GM12874 (cell line): ENCODE results near the gene AHNAK2.

Source experiments
- CTCF ChIP-seq: IDR thresholded peaks from 2 replicates; pipeline ENCODE4 v1.5.1; 2011; ENCODE audit warnings: low read depth, mild to moderate bottlenecking, control low read depth, low read length, moderate library complexity; ENCODE audit not compliant: insufficient read depth

The AHNAK2 gene

DNA sequence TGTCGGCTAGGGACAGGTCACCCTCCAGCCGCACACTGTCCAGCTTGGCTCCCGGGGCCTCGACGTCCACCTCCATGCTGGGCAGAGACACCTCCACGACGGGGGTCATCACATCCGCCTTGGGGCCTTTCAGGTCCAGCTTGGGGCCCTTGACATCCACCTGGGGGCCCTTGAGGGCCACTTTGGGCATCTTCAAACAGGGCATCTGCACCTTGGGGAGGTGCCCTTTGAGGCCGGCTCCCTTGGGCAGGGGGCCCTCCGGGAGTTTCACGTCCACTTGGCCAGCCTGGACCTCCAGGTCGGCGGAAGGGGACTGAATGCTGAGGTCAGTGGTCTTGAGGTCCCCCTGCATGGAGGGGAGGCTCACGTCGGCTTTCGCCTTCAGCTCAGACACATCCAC, 35.6 kb downstream of the AHNAK2 start:
- TF ChIP-seq CTCF, result no peak

DNA sequence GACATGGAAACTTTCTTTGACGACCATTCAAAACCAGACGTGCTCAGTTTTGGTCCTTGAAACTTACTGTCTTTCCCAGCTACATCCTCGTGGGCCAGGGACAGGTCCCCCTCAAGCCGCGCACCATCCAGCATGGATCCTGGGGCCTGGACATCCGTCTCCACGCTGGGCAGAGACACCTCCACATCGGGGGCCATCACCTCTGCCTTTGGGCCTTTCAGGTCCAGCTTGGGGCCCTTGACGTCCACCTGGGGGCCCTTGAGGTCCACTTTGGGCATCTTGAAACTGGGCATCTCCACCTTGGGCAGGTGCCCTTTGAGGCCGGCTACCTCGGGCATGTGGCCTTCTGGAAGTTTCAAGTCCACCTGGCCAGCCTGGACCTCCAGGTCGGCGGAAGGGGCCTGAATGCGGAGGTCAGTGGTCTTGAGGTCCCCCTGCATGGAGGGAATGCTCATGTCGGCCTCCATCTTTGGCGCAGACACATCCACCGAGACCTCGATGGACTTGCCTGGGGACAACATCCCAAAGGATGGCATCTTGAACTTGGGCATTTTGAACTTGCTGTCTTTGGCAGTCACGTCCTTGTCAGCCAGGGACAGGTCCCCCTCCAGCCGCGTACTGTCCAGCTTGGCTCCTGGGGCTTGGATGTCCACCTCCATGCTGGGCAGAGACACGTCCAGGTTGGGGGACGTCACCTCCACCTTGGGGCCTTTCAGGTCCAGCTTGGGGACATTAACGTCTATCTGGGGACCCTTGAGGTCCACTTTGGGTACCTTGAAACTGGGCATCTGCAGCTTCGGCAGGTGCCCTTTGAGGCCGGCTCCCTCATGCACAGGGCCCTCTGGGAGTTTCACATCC, 36.4 kb downstream of the AHNAK2 start:
- no peak for TF ChIP-seq CTCF

- no peak for TF ChIP-seq CTCF
Measured at GRCh38 chr14:104940526-104941150, 37.5 kb downstream of the AHNAK2 start.

DNA sequence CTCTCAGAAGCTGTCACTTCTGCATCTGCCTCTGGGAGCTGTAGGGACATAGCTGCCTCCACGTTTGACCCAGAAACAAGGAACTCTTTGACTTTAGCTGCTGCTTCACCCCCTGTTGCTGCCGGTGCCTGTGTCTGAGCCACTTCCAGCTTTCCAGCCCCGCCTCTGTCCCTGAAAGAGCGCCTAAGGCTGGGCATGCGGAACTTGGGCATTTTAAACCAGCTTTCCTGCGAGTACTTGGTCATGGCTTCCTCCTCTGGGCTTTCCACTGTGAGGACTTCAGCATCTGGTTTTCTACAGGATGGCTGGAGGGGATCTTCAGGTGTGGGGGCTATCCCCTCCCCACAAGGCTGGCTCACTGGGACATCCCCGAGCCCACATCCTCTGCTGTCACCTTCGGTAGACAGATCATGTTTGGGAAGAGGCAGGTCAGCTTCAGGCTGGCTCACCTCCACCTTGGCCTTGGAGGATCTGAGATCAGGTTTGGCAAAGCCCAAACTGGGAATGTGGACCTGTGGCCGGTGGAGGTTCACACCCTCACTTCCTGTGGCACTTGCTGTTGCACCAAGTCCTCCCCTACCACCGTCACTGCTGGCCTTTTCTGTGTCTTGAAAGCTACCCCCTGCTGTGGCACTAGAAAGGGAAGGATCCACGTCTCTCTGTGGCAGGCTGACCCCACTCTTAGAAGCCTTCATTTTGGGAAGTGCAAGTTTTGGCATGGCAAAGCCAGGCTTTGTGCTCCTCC, 38.3 kb downstream of the AHNAK2 start:
- no peak for TF ChIP-seq CTCF

- TF ChIP-seq CTCF, result no peak
Measured at GRCh38 chr14:104938960-104939359, 39.2 kb downstream of the AHNAK2 start.

DNA sequence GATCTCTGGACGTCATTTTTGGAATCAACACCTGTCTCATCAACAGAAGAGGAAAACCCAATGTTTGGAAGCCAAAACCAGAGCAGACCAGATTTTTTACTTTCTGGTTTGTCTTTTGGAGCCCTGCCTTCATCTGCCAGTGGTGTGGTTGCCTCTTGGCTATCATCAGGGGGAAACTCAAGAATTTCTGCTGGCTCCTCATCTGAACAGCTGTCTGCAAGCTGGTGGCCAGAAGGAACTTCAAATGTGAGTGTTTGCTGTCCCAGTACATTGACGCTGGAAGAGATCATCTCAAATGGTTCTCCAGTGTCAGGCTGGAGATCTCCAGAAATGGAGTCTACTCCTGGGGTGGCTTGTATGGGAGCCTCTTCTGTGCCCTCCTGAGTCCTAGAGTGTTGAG, 39.7 kb downstream of the AHNAK2 start:
- TF ChIP-seq CTCF, result no peak

GRCh38 chr14:104937694-104938365, 40.3 kb downstream of the AHNAK2 start:
- TF ChIP-seq CTCF, result no peak
